ENCODE results near the gene SH2D1A.
"Not testable (repeated sequence)": the region's sequence is repeated elsewhere in the genome, so short reads cannot be mapped to it uniquely, and the experiment has no call there.

The SH2D1A gene

GRCh38 chrX:124346117-124346876 is at the start of gene SH2D1A:
SH2D1A (plus strand) TSS chrX:124346563; CDS start chrX:124346643, 80 bp downstream.
- no peaks in the 10 kb centered on the region for H3K36me3 ChIP-seq (ENCODE audit: control insufficient read depth in 1 of 2, insufficient read depth in 2 of 2, low read length in 2 of 2)
- no peak within 1 kb of the TSS for H3K27ac ChIP-seq (ENCODE audit: low read length)
- no peaks in the 10 kb centered on the region for H3K9me3 ChIP-seq (ENCODE audit: control insufficient read depth in 1 of 2, low read length in 2 of 2)
- H3K4me1 ChIP-seq (ENCODE audit: control insufficient read depth in 1 of 2, insufficient read depth in 2 of 2, low read length in 2 of 2) = no peaks in the 10 kb centered on the region
- no peaks in the 10 kb centered on the region for H3K27me3 ChIP-seq (ENCODE audit: low read depth, low read length)
- H3K4me3 ChIP-seq (ENCODE audit: low read depth in 1 of 2, low read length in 2 of 2) = no peak within 1 kb of the TSS

- H3K4me3 ChIP-seq (ENCODE audit: low read depth in 1 of 2, low read length in 2 of 2); H3K36me3 ChIP-seq (ENCODE audit: control insufficient read depth in 1 of 2, insufficient read depth in 2 of 2, low read length in 2 of 2); H3K27ac ChIP-seq (ENCODE audit: low read length): not testable (repeated sequence)
Observed at GRCh38 chrX:124299323-124299722, 47.0 kb upstream of the SH2D1A start.

GRCh38 chrX:124300405-124300804 is 46.0 kb upstream of the SH2D1A start:
- Histone ChIP-seq H3K36me3 (ENCODE audit: control insufficient read depth in 1 of 2, insufficient read depth in 2 of 2, low read length in 2 of 2) (no peaks in the 10 kb centered on the region), H3K27ac (ENCODE audit: low read length) (no peak overlapping the region), H3K4me3 (ENCODE audit: low read depth in 1 of 2, low read length in 2 of 2) (no peak overlapping the region), H3K27me3 (ENCODE audit: low read depth, low read length) (no peaks in the 10 kb centered on the region), H3K9me3 (ENCODE audit: control insufficient read depth in 1 of 2, low read length in 2 of 2) (no peaks in the 10 kb centered on the region), H3K4me1 (ENCODE audit: control insufficient read depth in 1 of 2, insufficient read depth in 2 of 2, low read length in 2 of 2) (no peaks in the 10 kb centered on the region)

More at GRCh38 chrX:124299323-124299722, 47.0 kb upstream of the SH2D1A start:
- H3K4me1 ChIP-seq (ENCODE audit: control insufficient read depth in 1 of 2, insufficient read depth in 2 of 2, low read length in 2 of 2); H3K27me3 ChIP-seq (ENCODE audit: low read depth, low read length); H3K9me3 ChIP-seq (ENCODE audit: control insufficient read depth in 1 of 2, low read length in 2 of 2): not testable (repeated sequence)

- H3K27me3 ChIP-seq (ENCODE audit: low read depth, low read length) = no peaks in the 10 kb centered on the region
- H3K4me1 ChIP-seq (ENCODE audit: control insufficient read depth in 1 of 2, insufficient read depth in 2 of 2, low read length in 2 of 2) = no peaks in the 10 kb centered on the region
- H3K9me3 ChIP-seq (ENCODE audit: control insufficient read depth in 1 of 2, low read length in 2 of 2) = no peaks in the 10 kb centered on the region
- no peak overlapping the region for H3K4me3 ChIP-seq (ENCODE audit: low read depth in 1 of 2, low read length in 2 of 2)
- H3K27ac ChIP-seq (ENCODE audit: low read length) = no peak overlapping the region
- no peaks in the 10 kb centered on the region for H3K36me3 ChIP-seq (ENCODE audit: control insufficient read depth in 1 of 2, insufficient read depth in 2 of 2, low read length in 2 of 2)
Observed at GRCh38 chrX:124307253-124307907, 39.0 kb upstream of the SH2D1A start.

- no peaks in the 10 kb centered on the region for H3K27me3 ChIP-seq (ENCODE audit: low read depth, low read length)
- H3K9me3 ChIP-seq (ENCODE audit: control insufficient read depth in 1 of 2, low read length in 2 of 2) = no peaks in the 10 kb centered on the region
- H3K4me1 ChIP-seq (ENCODE audit: control insufficient read depth in 1 of 2, insufficient read depth in 2 of 2, low read length in 2 of 2) = no peaks in the 10 kb centered on the region
- no peak overlapping the region for H3K4me3 ChIP-seq (ENCODE audit: low read depth in 1 of 2, low read length in 2 of 2)
- no peak overlapping the region for H3K27ac ChIP-seq (ENCODE audit: low read length)
- H3K36me3 ChIP-seq (ENCODE audit: control insufficient read depth in 1 of 2, insufficient read depth in 2 of 2, low read length in 2 of 2) = no peaks in the 10 kb centered on the region
Observed at GRCh38 chrX:124325732-124326131, 20.6 kb upstream of the SH2D1A start.

- Histone ChIP-seq H3K36me3 (ENCODE audit: control insufficient read depth in 1 of 2, insufficient read depth in 2 of 2, low read length in 2 of 2) (no peaks in the 10 kb centered on the region), H3K4me3 (ENCODE audit: low read depth in 1 of 2, low read length in 2 of 2) (no peak overlapping the region), H3K9me3 (ENCODE audit: control insufficient read depth in 1 of 2, low read length in 2 of 2) (no peaks in the 10 kb centered on the region), H3K27ac (ENCODE audit: low read length) (no peak overlapping the region), H3K27me3 (ENCODE audit: low read depth, low read length) (no peaks in the 10 kb centered on the region), H3K4me1 (ENCODE audit: control insufficient read depth in 1 of 2, insufficient read depth in 2 of 2, low read length in 2 of 2) (no peaks in the 10 kb centered on the region)
Observed at GRCh38 chrX:124328765-124329164, 17.6 kb upstream of the SH2D1A start.

GRCh38 chrX:124332481-124333424 is 13.6 kb upstream of the SH2D1A start, which contains the start of gene TEX13D:
TEX13D (plus strand) TSS chrX:124332660; CDS start chrX:124332918, 258 bp downstream.
- no peaks in the 10 kb centered on the region for H3K27me3 ChIP-seq (ENCODE audit: low read depth, low read length)
- no peaks in the 10 kb centered on the region for H3K36me3 ChIP-seq (ENCODE audit: control insufficient read depth in 1 of 2, insufficient read depth in 2 of 2, low read length in 2 of 2)
- H3K4me3 ChIP-seq (ENCODE audit: low read depth in 1 of 2, low read length in 2 of 2) = no peak within 1 kb of the TSS
- H3K4me1 ChIP-seq (ENCODE audit: control insufficient read depth in 1 of 2, insufficient read depth in 2 of 2, low read length in 2 of 2) = no peaks in the 10 kb centered on the region
- no peaks in the 10 kb centered on the region for H3K9me3 ChIP-seq (ENCODE audit: control insufficient read depth in 1 of 2, low read length in 2 of 2)
- no peak within 1 kb of the TSS for H3K27ac ChIP-seq (ENCODE audit: low read length)

GRCh38 chrX:124333862-124334261 is 12.5 kb upstream of the SH2D1A start:
- H3K36me3 ChIP-seq (ENCODE audit: control insufficient read depth in 1 of 2, insufficient read depth in 2 of 2, low read length in 2 of 2) = no peaks in the 10 kb centered on the region
- H3K27me3 ChIP-seq (ENCODE audit: low read depth, low read length) = no peaks in the 10 kb centered on the region
- no peak overlapping the region for H3K27ac ChIP-seq (ENCODE audit: low read length)
- H3K4me1 ChIP-seq (ENCODE audit: control insufficient read depth in 1 of 2, insufficient read depth in 2 of 2, low read length in 2 of 2) = no peaks in the 10 kb centered on the region
- H3K9me3 ChIP-seq (ENCODE audit: control insufficient read depth in 1 of 2, low read length in 2 of 2) = no peaks in the 10 kb centered on the region
- no peak overlapping the region for H3K4me3 ChIP-seq (ENCODE audit: low read depth in 1 of 2, low read length in 2 of 2)

GRCh38 chrX:124334555-124334954 is 11.8 kb upstream of the SH2D1A start:
- not testable (repeated sequence) for H3K4me3 ChIP-seq (ENCODE audit: low read depth in 1 of 2, low read length in 2 of 2); H3K36me3 ChIP-seq (ENCODE audit: control insufficient read depth in 1 of 2, insufficient read depth in 2 of 2, low read length in 2 of 2); H3K27ac ChIP-seq (ENCODE audit: low read length); H3K27me3 ChIP-seq (ENCODE audit: low read depth, low read length); H3K4me1 ChIP-seq (ENCODE audit: control insufficient read depth in 1 of 2, insufficient read depth in 2 of 2, low read length in 2 of 2); H3K9me3 ChIP-seq (ENCODE audit: control insufficient read depth in 1 of 2, low read length in 2 of 2)

- Histone ChIP-seq H3K4me1 (ENCODE audit: control insufficient read depth in 1 of 2, insufficient read depth in 2 of 2, low read length in 2 of 2) (no peaks in the 10 kb centered on the region), H3K27ac (ENCODE audit: low read length) (no peak overlapping the region), H3K4me3 (ENCODE audit: low read depth in 1 of 2, low read length in 2 of 2) (no peak overlapping the region), H3K27me3 (ENCODE audit: low read depth, low read length) (no peaks in the 10 kb centered on the region), H3K36me3 (ENCODE audit: control insufficient read depth in 1 of 2, insufficient read depth in 2 of 2, low read length in 2 of 2) (no peaks in the 10 kb centered on the region), H3K9me3 (ENCODE audit: control insufficient read depth in 1 of 2, low read length in 2 of 2) (no peaks in the 10 kb centered on the region)
Observed at GRCh38 chrX:124335598-124335997, 10.8 kb upstream of the SH2D1A start.

- H3K27me3 ChIP-seq (ENCODE audit: low read depth, low read length) = no peaks in the 10 kb centered on the region
Observed at GRCh38 chrX:124337916-124338315, 8.4 kb upstream of the SH2D1A start.

More at GRCh38 chrX:124337916-124338315, 8.4 kb upstream of the SH2D1A start:
- Histone ChIP-seq H3K27ac (ENCODE audit: low read length) (no peak overlapping the region), H3K4me3 (ENCODE audit: low read depth in 1 of 2, low read length in 2 of 2) (no peak overlapping the region), H3K36me3 (ENCODE audit: control insufficient read depth in 1 of 2, insufficient read depth in 2 of 2, low read length in 2 of 2) (no peaks in the 10 kb centered on the region), H3K9me3 (ENCODE audit: control insufficient read depth in 1 of 2, low read length in 2 of 2) (no peaks in the 10 kb centered on the region), H3K4me1 (ENCODE audit: control insufficient read depth in 1 of 2, insufficient read depth in 2 of 2, low read length in 2 of 2) (no peaks in the 10 kb centered on the region)
